Natural killer cell treated with Interleukin-12 subunit alpha and Interleukin-12 subunit beta and Interleukin-15 and Interleukin-18, amount 100 ng/mL, for 72 hours (primary cell): ENCODE results near the gene RGS2. TPM values are rescaled to one million over a fixed set of nuclear protein-coding genes. Genes with fewer than 3 reads are reported as not detected.
A peak's percentile ranks its signal among the peaks of the same experiment; 100 is the strongest.

Experiments
- ATAC-seq, 2 donors: fragments of 150-1000 bp; cut with Tn5 transposase in 1 of 2; sonication (Bioruptor Pico), chemical (Tn5 transposase) in 1 of 2; 2 replicates each; pipeline ENCODE4 v1.10.0; 2021
- DNase-seq: peaks from one replicate; pipeline ENCODE4 v3.0.0; 2022; ENCODE audit warnings: low spot score
- H3K27ac Mint-ChIP-seq, 2 donors: 1 replicate in 1 of 2; 2 replicates in 1 of 2; pipeline ENCODE4 v1.8.0; 2022; ENCODE audit warnings: mixed read lengths in 2 of 2, mild to moderate bottlenecking in 1 of 2, moderate library complexity in 1 of 2
- H3K27me3 Mint-ChIP-seq, 2 donors: 1 replicate in 1 of 2; 2 replicates in 1 of 2; pipeline ENCODE4 v1.8.0; 2022; ENCODE audit warnings: mixed read lengths in 2 of 2
- H3K36me3 Mint-ChIP-seq: one replicate; pipeline ENCODE4 v1.8.0; 2022; ENCODE audit warnings: mixed read lengths
- H3K4me1 Mint-ChIP-seq, 2 donors: 1 replicate in 1 of 2; 2 replicates in 1 of 2; pipeline ENCODE4 v1.8.0; 2022; ENCODE audit warnings: low read depth in 2 of 2, mixed read lengths in 2 of 2, mild to moderate bottlenecking in 1 of 2
- H3K4me3 Mint-ChIP-seq: one replicate; pipeline ENCODE4 v1.8.0; 2022; ENCODE audit warnings: mixed read lengths
- H3K9me3 Mint-ChIP-seq: 2 replicates; pipeline ENCODE4 v1.8.0; 2022; ENCODE audit warnings: mixed read lengths
- total RNA-seq, 2 donors: library from RNA; stranded (reverse); gene quantifications; one replicate each; pipeline ENCODE4 v1.2.3, GENCODE V29; 2022

RGS2 gene
- total RNA-seq, 2 donors from 2014 or later: 9.6 to 16.5 TPM

DNA sequence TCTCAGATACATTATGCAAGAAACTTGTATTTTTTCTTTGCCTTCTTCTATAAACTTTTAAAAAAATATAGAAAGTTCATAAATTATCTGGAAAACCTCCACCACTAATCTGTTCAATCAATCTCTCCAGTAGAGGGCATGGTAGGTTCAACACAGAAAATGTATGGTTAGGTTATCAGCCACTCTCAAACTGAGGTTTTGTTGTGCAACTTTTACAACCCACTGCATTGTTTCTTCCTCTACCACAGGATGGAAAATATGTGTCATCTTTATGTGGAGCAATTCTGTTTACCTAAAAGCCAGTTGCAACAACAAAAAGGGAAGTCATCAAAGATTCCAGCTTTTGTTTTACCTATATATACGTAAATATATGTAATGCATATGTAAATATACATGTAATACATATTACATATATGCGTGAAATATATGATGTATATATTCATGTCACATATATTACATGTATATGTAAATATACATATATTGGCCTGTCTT, 3.0 kb upstream of the RGS2 start:
- Mint-ChIP-seq H3K27me3 (peaks cover 0 to 2% of the 10 kb centered on the region in 2 donors), H3K36me3 (no peaks in the 10 kb centered on the region), H3K27ac (peak overlapping the region; percentile 61 to 82), H3K4me1 (peaks cover 32 to 36% of the 10 kb centered on the region in 2 donors), H3K4me3 (no peak overlapping the region), H3K9me3 (no peaks in the 10 kb centered on the region)
- DNase-seq (peak; percentile 71), ATAC-seq (peak; percentile 61 to 63)

DNA sequence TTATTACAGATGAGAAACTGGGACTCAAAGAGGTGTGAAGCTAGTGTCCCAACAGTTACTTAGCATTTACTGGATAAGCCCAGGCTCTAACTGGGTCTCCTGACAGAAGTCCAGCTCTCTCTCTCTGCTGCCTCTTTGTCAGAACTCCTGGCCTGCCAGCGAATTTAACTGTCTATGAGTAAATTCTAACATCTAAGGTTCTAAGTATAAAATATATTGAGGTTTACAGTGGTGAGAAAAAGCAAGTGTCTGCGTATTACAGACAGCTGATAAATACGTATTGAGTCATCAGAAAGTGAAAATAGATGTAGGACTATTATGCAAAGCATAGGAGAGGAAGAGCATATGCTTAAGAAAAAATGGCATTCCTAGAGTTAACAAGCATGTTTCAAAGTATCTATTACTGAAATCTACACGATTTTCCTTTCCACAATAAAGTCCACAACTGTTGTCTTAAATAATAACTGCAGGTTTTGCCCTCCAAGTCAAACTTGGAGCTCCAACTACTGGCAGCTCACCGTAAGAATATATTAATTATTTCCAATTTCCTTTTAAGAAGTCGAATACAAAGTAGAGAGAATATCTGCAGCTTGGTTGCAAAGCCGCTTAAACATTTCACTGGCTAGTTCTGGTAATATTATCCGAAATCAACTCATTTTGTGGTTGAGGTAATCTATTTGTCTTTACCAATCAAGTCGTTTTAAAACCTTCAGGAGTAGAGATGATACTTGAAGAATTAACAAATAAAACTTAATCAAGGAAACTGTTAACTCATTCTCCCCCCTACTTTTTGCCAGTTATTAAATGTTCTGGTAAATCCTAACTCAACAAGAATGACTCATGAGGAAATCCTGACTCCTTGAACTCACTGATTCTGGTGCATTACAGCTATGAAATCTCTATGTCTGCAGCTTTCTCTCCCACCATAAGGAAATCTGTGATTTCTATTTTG, 1.4 kb upstream of the RGS2 start:
- Mint-ChIP-seq H3K9me3 (no peaks in the 10 kb centered on the region), H3K36me3 (peaks cover 5% of the 10 kb centered on the region), H3K27ac (peak overlapping the region; percentile 72 to 86), H3K4me3 (peak overlapping the region; percentile 96), H3K27me3 (peaks cover 0 to 2% of the 10 kb centered on the region in 2 donors), H3K4me1 (peaks cover 32 to 33% of the 10 kb centered on the region in 2 donors)
- DNase-seq (no peak), ATAC-seq (peak; percentile 41 to 50)

DNA sequence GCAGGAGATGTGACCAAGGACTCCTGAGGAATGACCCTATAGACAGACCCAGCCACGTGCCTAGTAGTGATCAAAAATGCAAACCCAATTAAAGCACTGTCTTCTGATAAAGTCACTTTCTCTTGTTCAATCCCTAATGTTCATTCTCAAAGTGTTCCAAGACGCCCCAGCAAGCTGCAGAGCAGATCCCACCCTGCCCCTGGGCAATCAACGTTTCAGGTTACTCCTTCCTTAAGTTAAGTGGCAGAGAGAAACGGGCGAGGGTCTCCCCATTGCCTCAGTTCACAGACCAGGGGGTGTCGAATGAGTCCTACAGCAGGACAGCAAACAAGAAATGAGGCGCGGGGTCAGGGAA, 699 bp upstream of the RGS2 start:
- DNase-seq (no peak), ATAC-seq (no peak)
- Mint-ChIP-seq H3K4me3 (peak overlapping the region; percentile 96), H3K9me3 (no peaks in the 10 kb centered on the region), H3K4me1 (peaks cover 31 to 32% of the 10 kb centered on the region in 2 donors), H3K27me3 (peaks cover 0 to 2% of the 10 kb centered on the region in 2 donors), H3K27ac (peak overlapping the region; percentile 68 to 86), H3K36me3 (peaks cover 5% of the 10 kb centered on the region)

DNA sequence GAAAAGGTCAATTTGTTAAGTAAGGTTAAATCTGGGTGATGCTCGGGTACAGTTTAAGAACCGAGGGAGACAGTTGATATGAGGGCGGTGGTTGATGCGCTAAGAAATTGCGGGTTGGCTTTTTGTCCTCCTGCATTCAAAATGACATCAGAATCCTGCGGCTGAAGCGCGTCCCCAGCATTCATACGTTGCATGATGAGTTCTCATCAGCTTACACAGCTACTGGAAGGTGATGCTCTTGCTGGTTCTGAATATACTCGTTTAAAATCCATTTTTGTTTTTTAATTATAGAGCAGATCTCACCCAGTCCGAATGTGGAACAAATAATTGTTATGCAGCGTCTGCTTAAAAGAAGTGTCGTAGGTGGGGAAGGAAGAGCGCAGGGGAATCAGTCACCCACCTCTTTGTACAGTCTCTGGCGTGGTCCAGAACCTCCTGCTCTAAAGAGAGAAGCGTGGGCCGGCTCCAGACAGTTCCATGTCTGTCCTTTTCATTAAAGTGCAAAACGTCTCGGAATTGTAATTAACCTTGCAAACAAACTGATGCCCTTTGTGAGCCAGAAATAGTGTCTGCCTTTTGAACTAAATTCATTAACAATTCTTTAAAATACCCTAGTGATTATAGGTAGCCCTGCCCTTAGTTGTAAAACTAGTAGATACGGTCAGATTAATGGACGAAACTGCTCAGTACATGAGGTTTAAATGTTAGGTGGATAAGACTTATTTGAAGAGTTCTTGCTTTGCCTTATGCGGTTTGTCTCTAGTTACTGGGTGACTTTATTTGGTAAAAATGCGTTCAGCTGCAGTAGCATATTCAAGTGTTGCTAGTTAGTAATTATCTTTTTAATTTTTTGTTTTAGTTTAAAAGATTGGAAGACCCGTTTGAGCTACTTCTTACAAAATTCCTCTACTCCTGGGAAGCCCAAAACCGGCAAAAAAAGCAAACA, 741 bp downstream of the RGS2 start:
- peak overlapping the region; percentile 68 to 86 for H3K27ac Mint-ChIP-seq
- H3K4me1 Mint-ChIP-seq: peaks cover 31 to 32% of the 10 kb centered on the region in 2 donors
- peak; percentile 68 for DNase-seq
- no peaks in the 10 kb centered on the region for H3K9me3 Mint-ChIP-seq
- H3K4me3 Mint-ChIP-seq: peak overlapping the region; percentile 96
- H3K36me3 Mint-ChIP-seq: peaks cover 5% of the 10 kb centered on the region
- H3K27me3 Mint-ChIP-seq: peaks cover 0 to 2% of the 10 kb centered on the region in 2 donors
- ATAC-seq: peak; percentile 8 to 43

DNA sequence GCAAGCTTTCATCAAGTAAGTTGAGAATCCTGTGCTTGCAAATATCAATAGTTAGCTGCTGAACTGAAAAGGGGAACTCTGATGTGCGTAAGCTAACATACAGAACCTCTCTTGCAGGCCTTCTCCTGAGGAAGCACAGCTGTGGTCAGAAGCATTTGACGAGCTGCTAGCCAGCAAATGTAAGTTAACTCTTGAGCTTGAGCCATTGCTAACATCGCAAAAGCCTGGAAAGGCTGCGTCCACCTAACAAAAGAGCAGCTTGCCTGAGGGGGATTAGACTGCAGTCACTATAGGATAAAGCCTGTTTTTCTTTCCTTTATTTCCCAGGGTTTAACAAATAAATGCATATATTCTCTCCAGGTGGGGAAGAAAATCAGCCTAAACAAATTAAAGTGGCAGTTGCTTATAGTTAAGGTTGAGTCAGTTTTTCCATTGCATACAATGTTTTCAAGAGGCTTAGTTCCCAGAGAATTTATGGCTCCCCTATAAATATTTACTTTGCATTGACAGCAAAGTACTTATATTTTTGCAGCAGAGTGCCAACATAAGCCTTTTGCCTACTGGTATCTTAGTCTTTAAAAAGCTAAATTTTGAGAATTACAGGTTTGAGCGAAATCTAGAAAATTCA, 1.5 kb downstream of the RGS2 start:
- Mint-ChIP-seq H3K9me3 (no peaks in the 10 kb centered on the region), H3K27me3 (peaks cover 0 to 2% of the 10 kb centered on the region in 2 donors), H3K36me3 (peaks cover 5% of the 10 kb centered on the region), H3K27ac (peak overlapping the region in 1 of 2 donors; percentile 68), H3K4me3 (peak overlapping the region; percentile 96), H3K4me1 (peaks cover 31 to 32% of the 10 kb centered on the region in 2 donors)
- no peak for ATAC-seq
- DNase-seq: no peak

DNA sequence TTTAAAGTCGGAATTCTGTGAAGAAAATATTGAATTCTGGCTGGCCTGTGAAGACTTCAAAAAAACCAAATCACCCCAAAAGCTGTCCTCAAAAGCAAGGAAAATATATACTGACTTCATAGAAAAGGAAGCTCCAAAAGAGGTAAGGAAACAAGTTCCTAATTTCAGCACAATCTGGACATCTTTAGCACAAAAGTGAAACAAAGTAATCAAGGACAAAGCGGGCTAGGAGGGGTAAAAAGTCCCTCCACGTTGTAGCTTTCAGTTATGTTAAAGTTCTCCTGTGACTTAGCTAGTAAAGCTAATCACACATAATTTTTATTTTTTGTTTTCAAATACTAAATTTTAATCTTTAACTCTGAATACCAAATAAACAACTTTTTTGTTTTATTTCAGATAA, 2.2 kb downstream of the RGS2 start:
- H3K27ac Mint-ChIP-seq: no peak overlapping the region
- DNase-seq (no peak), ATAC-seq (no peak)
- H3K4me3 Mint-ChIP-seq: peak overlapping the region; percentile 54
- peaks cover 29 to 32% of the 10 kb centered on the region in 2 donors for H3K4me1 Mint-ChIP-seq
- H3K27me3 Mint-ChIP-seq: peaks cover 0 to 2% of the 10 kb centered on the region in 2 donors
- peaks cover 5% of the 10 kb centered on the region for H3K36me3 Mint-ChIP-seq
- H3K9me3 Mint-ChIP-seq: no peaks in the 10 kb centered on the region

DNA sequence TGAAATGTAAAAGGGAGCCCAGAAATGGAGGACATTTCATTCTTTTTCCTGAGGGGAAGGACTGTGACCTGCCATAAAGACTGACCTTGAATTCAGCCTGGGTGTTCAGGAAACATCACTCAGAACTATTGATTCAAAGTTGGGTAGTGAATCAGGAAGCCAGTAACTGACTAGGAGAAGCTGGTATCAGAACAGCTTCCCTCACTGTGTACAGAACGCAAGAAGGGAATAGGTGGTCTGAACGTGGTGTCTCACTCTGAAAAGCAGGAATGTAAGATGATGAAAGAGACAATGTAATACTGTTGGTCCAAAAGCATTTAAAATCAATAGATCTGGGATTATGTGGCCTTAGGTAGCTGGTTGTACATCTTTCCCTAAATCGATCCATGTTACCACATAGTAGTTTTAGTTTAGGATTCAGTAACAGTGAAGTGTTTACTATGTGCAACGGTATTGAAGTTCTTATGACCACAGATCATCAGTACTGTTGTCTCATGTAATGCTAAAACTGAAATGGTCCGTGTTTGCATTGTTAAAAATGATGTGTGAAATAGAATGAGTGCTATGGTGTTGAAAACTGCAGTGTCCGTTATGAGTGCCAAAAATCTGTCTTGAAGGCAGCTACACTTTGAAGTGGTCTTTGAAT, 2.9 kb downstream of the RGS2 start:
- ATAC-seq (no peak), DNase-seq (no peak)
- no peak overlapping the region for H3K27ac Mint-ChIP-seq
- no peak overlapping the region for H3K4me3 Mint-ChIP-seq
- H3K9me3 Mint-ChIP-seq: no peaks in the 10 kb centered on the region
- H3K4me1 Mint-ChIP-seq: peaks cover 27 to 31% of the 10 kb centered on the region in 2 donors
- peaks cover 5% of the 10 kb centered on the region for H3K36me3 Mint-ChIP-seq
- H3K27me3 Mint-ChIP-seq: peaks cover 0 to 2% of the 10 kb centered on the region in 2 donors

DNA sequence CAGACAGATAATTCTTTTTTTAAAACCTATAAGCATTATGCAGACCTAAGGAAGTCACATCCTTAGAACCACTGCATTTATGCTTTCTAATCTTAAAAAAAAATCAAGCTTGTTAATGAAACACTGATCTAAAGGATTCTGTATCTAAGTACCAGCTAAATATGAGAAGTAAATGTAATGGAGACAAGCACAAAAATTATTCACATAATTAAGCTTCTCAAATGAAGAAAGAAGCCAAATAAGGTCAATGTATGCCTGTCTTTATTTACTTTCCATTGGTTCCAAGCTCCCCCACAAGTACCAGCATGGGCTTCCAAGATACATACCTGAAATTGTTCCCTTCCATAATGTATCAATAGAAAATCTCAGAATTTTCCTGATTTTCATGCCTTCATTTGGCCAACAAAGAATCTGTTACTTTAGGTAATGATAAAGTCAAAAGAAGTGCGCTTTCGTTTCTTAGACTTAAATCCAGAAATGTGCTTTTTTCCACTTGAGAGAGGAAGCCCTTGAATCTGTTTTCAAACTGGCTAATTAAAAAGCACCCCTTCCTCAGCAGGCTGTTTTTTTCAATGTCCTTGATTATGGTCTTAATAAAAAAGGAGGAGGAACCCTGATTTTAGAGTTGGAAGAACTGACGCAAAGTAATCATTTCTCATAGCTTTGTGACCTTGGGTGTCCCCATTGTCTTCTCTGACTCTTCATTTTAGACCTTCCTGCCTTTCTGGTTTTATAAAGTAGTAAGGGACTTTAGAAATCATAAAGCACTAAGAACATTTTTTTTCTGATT, 3.8 kb downstream of the RGS2 start:
- Mint-ChIP-seq H3K9me3 (no peaks in the 10 kb centered on the region), H3K4me3 (no peak overlapping the region), H3K27me3 (peaks cover 0 to 2% of the 10 kb centered on the region in 2 donors), H3K4me1 (peaks cover 19 to 22% of the 10 kb centered on the region in 2 donors), H3K27ac (no peak overlapping the region), H3K36me3 (peaks cover 5% of the 10 kb centered on the region)
- no peak for ATAC-seq
- no peak for DNase-seq

DNA sequence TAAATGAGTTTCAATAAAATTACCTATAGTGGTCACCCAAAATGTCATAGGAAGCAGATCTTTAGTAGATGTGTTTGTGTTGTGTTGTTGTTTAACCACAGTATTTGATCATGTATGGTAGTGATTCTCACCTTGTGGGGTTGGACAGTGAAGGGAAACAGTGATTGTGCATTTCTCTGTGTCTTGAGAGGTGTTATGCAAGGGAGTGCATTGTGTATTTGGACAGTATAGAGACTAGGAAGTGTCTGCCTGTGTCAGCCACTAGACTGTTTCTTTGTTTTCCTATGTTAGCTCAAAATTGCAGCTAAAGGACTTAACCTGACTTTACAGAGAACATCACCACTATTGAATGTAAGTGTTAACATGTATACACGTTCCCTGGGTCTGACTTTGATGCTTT, 6.0 kb downstream of the RGS2 start:
- no peak for DNase-seq
- peaks cover 5% of the 10 kb centered on the region for H3K36me3 Mint-ChIP-seq

DNA sequence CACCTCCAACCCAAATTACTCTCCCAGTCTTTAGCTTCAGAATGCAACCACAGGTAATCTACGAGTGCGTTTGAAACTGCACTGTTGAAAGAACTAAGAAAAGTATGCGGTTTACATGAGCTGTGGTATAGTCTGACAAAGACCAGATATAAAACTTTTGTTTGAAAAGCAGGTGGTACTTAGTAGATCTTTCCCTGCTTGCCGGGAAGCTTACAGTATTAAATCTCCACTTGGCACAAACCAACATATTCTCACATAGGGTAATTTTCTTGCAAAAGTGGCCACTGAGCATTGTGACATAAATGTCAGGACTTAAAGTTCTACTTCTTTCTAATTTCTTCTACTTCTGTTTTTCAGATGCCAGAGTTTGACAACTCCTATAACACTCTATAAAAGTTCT, 8.4 kb downstream of the RGS2 start:
- ATAC-seq: no peak
- no peak for DNase-seq
- no peaks in the 10 kb centered on the region for H3K4me1 Mint-ChIP-seq
- peaks cover 0 to 6% of the 10 kb centered on the region in 2 donors for H3K27me3 Mint-ChIP-seq
- H3K9me3 Mint-ChIP-seq: no peaks in the 10 kb centered on the region
- H3K27ac Mint-ChIP-seq: no peak overlapping the region
- H3K4me3 Mint-ChIP-seq: no peak overlapping the region
- H3K36me3 Mint-ChIP-seq: no peaks in the 10 kb centered on the region

More for the DNA sequence above, 6.0 kb downstream of the RGS2 start:
- H3K9me3 Mint-ChIP-seq: no peaks in the 10 kb centered on the region
- ATAC-seq: no peak
- H3K4me1 Mint-ChIP-seq: peaks cover 3 to 5% of the 10 kb centered on the region in 2 donors
- peaks cover 0 to 2% of the 10 kb centered on the region in 2 donors for H3K27me3 Mint-ChIP-seq
- no peak overlapping the region for H3K27ac Mint-ChIP-seq
- no peak overlapping the region for H3K4me3 Mint-ChIP-seq

DNA sequence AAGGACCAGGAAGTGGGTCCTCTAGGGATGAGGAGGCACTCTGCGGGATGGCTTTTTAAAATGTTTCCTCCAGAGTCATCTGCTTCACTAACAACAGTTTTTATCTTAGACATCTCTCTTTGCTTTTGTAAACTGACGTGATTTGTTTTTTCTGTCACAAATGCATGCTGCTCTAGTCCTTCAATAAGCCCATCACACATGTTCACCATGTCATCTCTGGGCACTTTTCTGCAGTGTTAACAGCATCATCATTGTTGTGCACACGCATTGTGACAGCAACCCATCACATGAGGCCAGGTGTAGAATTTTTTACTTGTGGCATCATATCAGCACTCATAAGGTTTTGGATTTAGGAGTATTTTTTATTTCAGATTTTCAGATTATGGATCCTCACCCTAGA, 12.5 kb downstream of the RGS2 start:
- no peaks in the 10 kb centered on the region for H3K9me3 Mint-ChIP-seq
- peaks cover 7 to 20% of the 10 kb centered on the region in 2 donors for H3K27me3 Mint-ChIP-seq
- H3K4me3 Mint-ChIP-seq: no peak overlapping the region
- ATAC-seq: no peak
- no peak overlapping the region for H3K27ac Mint-ChIP-seq
- H3K36me3 Mint-ChIP-seq: no peaks in the 10 kb centered on the region
- DNase-seq: no peak
- no peaks in the 10 kb centered on the region for H3K4me1 Mint-ChIP-seq

DNA sequence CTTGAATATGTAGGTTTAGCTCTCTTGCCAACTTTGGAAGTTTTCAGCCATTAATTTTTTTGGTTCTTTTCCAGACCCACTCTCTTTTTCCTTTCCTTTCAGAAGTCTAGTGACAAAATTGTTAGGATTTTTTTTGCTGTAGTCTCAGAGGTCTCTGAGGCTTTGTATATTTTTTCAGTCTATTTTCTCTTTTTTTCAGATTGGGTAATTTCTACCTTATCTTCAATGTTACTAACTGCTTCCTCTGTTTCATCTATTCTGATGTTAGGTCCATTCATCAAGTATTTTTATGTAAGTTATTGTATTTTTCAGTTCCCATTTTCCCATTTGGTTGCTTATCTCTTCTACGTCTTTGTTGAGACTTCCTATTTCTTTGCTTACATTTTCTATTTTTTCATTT, 15.7 kb downstream of the RGS2 start:
- Mint-ChIP-seq H3K27me3 (peaks cover 16 to 32% of the 10 kb centered on the region in 2 donors), H3K27ac (no peak overlapping the region), H3K4me1 (peaks cover 0 to under 1% of the 10 kb centered on the region in 2 donors), H3K4me3 (no peak overlapping the region), H3K9me3 (no peaks in the 10 kb centered on the region), H3K36me3 (no peaks in the 10 kb centered on the region)
- DNase-seq: no peak
- ATAC-seq: no peak
